KMS-11 (cell line): ENCODE data around the gene MGRN1.

Source experiments
- H2AFZ ChIP-seq: fragments of 200-600 bp; sonication (generic); 2 replicates; pipeline ENCODE4 v1.6.1; 2016; ENCODE audit warnings: antibody characterized with exemption, mixed run types, low read depth
- H3K27ac ChIP-seq: fragments of 200-600 bp; sonication (generic); 2 replicates; pipeline ENCODE4 v1.6.1; 2016; ENCODE audit warnings: mild to moderate bottlenecking, mixed run types
- H3K27me3 ChIP-seq: fragments of 200-600 bp; sonication (generic); 2 replicates; pipeline ENCODE4 v1.6.1; 2017; ENCODE audit warnings: mild to moderate bottlenecking, low read depth, mixed run types, moderate library complexity; ENCODE audit not compliant: insufficient read depth
- H3K36me3 ChIP-seq: fragments of 200-600 bp; sonication (generic); 2 replicates; pipeline ENCODE4 v1.6.1; 2017; ENCODE audit warnings: mild to moderate bottlenecking, mixed run types; ENCODE audit not compliant: insufficient read depth
- H3K4me1 ChIP-seq: fragments of 200-600 bp; sonication (generic); 2 replicates; pipeline ENCODE4 v1.6.1; 2016; ENCODE audit warnings: mild to moderate bottlenecking, low read depth, mixed run types; ENCODE audit not compliant: poor library complexity, severe bottlenecking
- H3K4me2 ChIP-seq: fragments of 200-600 bp; sonication (generic); 2 replicates; pipeline ENCODE4 v1.7.0; 2016; ENCODE audit warnings: mild to moderate bottlenecking, mixed run types
- H3K4me3 ChIP-seq: fragments of 200-600 bp; sonication (generic); IDR thresholded peaks from 2 replicates; pipeline ENCODE4 v1.6.1; 2017; ENCODE audit warnings: low read depth, low read length, mixed read lengths; ENCODE audit not compliant: insufficient read depth
- H3K79me2 ChIP-seq: fragments of 200-600 bp; sonication (generic); 2 replicates; pipeline ENCODE4 v1.6.1; 2016; ENCODE audit warnings: low read depth, mixed run types; ENCODE audit not compliant: insufficient read depth
- H3K9ac ChIP-seq: fragments of 200-600 bp; sonication (generic); 2 replicates; pipeline ENCODE4 v1.6.1; 2016; ENCODE audit warnings: mild to moderate bottlenecking, mixed run types
- H4K20me1 ChIP-seq: fragments of 200-600 bp; sonication (generic); 2 replicates; pipeline ENCODE4 v1.6.1; 2016; ENCODE audit warnings: mild to moderate bottlenecking, mixed run types; ENCODE audit not compliant: insufficient read depth
- CTCF ChIP-seq: fragments of 200-600 bp; sonication (generic); conservative IDR thresholded peaks from 2 replicates; pipeline ENCODE4 v1.6.1; 2017; ENCODE audit warnings: low read depth, mild to moderate bottlenecking, antibody characterized with exemption, low read length, moderate library complexity, mixed read lengths

Gene MGRN1

DNA sequence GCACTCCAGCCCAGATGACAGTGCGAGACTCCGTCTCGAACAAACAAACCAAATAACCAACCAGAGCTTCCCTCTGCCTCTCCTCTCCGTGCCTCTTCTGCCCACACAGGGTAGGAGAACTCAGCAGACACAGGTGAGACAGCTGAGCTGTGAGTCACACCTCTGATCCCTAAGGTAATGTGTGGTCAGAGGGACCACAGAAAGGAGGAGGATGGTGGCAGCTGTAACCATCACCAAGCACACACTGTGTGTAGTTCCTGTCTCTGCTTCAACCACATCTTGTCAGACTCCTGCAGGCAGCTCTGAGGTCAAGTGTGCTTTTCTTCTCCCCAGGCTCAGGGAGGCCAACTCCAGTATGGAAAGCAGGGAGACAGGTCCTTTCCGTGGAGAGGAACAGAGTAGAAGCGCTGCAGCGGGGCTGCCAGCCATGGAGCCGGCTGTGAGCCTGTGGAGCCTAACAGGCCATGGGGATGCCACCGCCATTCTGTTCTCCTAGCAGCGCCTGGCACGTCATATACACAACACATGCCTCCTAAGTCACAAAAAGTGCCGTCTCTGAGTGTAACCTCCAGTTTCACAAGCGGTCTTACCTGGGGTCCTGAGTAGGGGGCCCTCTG is 75.9 kb downstream of the MGRN1 start:
- Histone ChIP-seq H3K79me2 (no peaks in the 10 kb centered on the region), H3K36me3 (peaks cover 4% of the 10 kb centered on the region; the same call in 1 of the 2 replicates), H3K4me1 (no peaks in the 10 kb centered on the region), H3K4me3 (no peak overlapping the region), H3K27ac (no peak overlapping the region), H4K20me1 (no peaks in the 10 kb centered on the region), H2AFZ (no peak overlapping the region), H3K4me2 (no peak overlapping the region), H3K9ac (no peak overlapping the region), H3K27me3 (no peaks in the 10 kb centered on the region)
- TF ChIP-seq CTCF: no peak

- no peaks in the 10 kb centered on the region for H3K79me2 ChIP-seq
- no peak overlapping the region for H3K4me3 ChIP-seq
- H3K27ac ChIP-seq: no peak overlapping the region
- no peak overlapping the region for H2AFZ ChIP-seq
- no peak for TF ChIP-seq CTCF
- H3K9ac ChIP-seq: no peak overlapping the region
- no peak overlapping the region for H3K4me2 ChIP-seq
- H3K27me3 ChIP-seq: no peaks in the 10 kb centered on the region
- H3K4me1 ChIP-seq: no peaks in the 10 kb centered on the region
- H4K20me1 ChIP-seq: no peaks in the 10 kb centered on the region
- H3K36me3 ChIP-seq: peaks cover 2% of the 10 kb centered on the region; the same call in 1 of the 2 replicates
Measured at GRCh38 chr16:4700997-4701743, 76.5 kb downstream of the MGRN1 start.

GRCh38 chr16:4701791-4702465 is 77.3 kb downstream of the MGRN1 start:
- no peaks in the 10 kb centered on the region for H3K36me3 ChIP-seq
- no peak for TF ChIP-seq CTCF
- H3K4me1 ChIP-seq: no peaks in the 10 kb centered on the region
- no peaks in the 10 kb centered on the region for H3K79me2 ChIP-seq
- H2AFZ ChIP-seq: no peak overlapping the region
- no peaks in the 10 kb centered on the region for H4K20me1 ChIP-seq
- H3K27ac ChIP-seq: no peak overlapping the region
- no peaks in the 10 kb centered on the region for H3K27me3 ChIP-seq
- no peak overlapping the region for H3K4me3 ChIP-seq
- H3K9ac ChIP-seq: no peak overlapping the region
- no peak overlapping the region for H3K4me2 ChIP-seq

- no peak for TF ChIP-seq CTCF
- Histone ChIP-seq H3K27ac (no peak overlapping the region), H3K36me3 (no peaks in the 10 kb centered on the region; the same call in 1 of the 2 replicates), H3K27me3 (no peaks in the 10 kb centered on the region), H3K79me2 (no peaks in the 10 kb centered on the region), H4K20me1 (no peaks in the 10 kb centered on the region), H2AFZ (no peak overlapping the region), H3K4me1 (no peaks in the 10 kb centered on the region), H3K4me3 (no peak overlapping the region), H3K9ac (no peak overlapping the region), H3K4me2 (no peak overlapping the region)
Measured at GRCh38 chr16:4702466-4702808, 77.8 kb downstream of the MGRN1 start.
